ENCODE results near the gene ALDH1A3. TPM values are rescaled to one million over a fixed set of nuclear protein-coding genes. Genes with fewer than 3 reads are reported as not detected.
"Not testable (repeated sequence)": the region's sequence is repeated elsewhere in the genome, so short reads cannot be mapped to it uniquely, and the experiment has no call there.

The ALDH1A3 gene
- 10 to 100 TPM in 1 of 2 donors, 1 to 10 TPM in 1; 3.4 to 13.7 TPM for total RNA-seq
- long read RNA-seq, transcript ALDH1A3-201 (13 exons, 3,924 nt), result major isoform, 14 of 17 reads
- long read RNA-seq, partial matches to known transcripts, result 3 of 17 reads
- long read RNA-seq, other reads (novel, unspliced or antisense), result 0 of 17 reads

GRCh38 chr15:100879464-100880138 lies at the start of gene ALDH1A3:
Gene ALDH1A3, plus strand, starts transcription at chr15:100879831. Its CDS starts 77 bp downstream, at chr15:100879908.
- ATAC-seq, result peak; percentile 75 to 87
- intact Hi-C loops (cut with DNase I), result loop anchor here in 1 of 2 donors (10.0 kb wide), 1 partner anchor 55 kb away; no protein-coding TSS in a partner anchor
- DNase-seq, result peak; percentile 69

- no peak for DNase-seq
- intact Hi-C loops (cut with DNase I), result no loop called here
- ATAC-seq, result no peak
Observed at GRCh38 chr15:100831467-100831866, 48.2 kb upstream of the ALDH1A3 start.

GRCh38 chr15:100832149-100832942 lies 47.3 kb upstream of the ALDH1A3 start:
- intact Hi-C loops (cut with DNase I), result no loop called here
- ATAC-seq (no peak), DNase-seq (no peak)

- intact Hi-C loops (cut with DNase I), result no loop called here
- DNase-seq, result no peak
- ATAC-seq, result no peak
Observed at GRCh38 chr15:100833417-100834389, 45.9 kb upstream of the ALDH1A3 start.

GRCh38 chr15:100834731-100835130 lies 44.9 kb upstream of the ALDH1A3 start:
- DNase-seq, result no peak
- intact Hi-C loops (cut with DNase I), result no loop called here
- ATAC-seq, result no peak

- ATAC-seq (no peak), DNase-seq (no peak)
- intact Hi-C loops (cut with DNase I), result no loop called here
Observed at GRCh38 chr15:100835636-100836035, 44.0 kb upstream of the ALDH1A3 start.

- ATAC-seq (no peak), DNase-seq (no peak)
- intact Hi-C loops (cut with DNase I), result no loop called here
Observed at GRCh38 chr15:100836501-100836900, 43.1 kb upstream of the ALDH1A3 start.

- no peak for ATAC-seq
- intact Hi-C loops (cut with DNase I), result no loop called here
- no peak for DNase-seq
Observed at GRCh38 chr15:100841426-100841825, 38.2 kb upstream of the ALDH1A3 start.

- DNase-seq (no peak), ATAC-seq (no peak)
- intact Hi-C loops (cut with DNase I), result no loop called here
Observed at GRCh38 chr15:100842756-100843730, 36.6 kb upstream of the ALDH1A3 start.

GRCh38 chr15:100844167-100844566 lies 35.5 kb upstream of the ALDH1A3 start:
- DNase-seq (no peak), ATAC-seq (no peak)
- intact Hi-C loops (cut with DNase I), result no loop called here

GRCh38 chr15:100844778-100845177 lies 34.9 kb upstream of the ALDH1A3 start:
- intact Hi-C loops (cut with DNase I), result no loop called here
- no peak for ATAC-seq
- no peak for DNase-seq

GRCh38 chr15:100847194-100847593 lies 32.4 kb upstream of the ALDH1A3 start:
- intact Hi-C loops (cut with DNase I), result no loop called here
- ATAC-seq, result no peak
- DNase-seq, result no peak

- DNase-seq, result peak; percentile 60
- intact Hi-C loops (cut with DNase I), result no loop called here
- peak; percentile 86 to 92 for ATAC-seq
Observed at GRCh38 chr15:100849021-100849854, 30.4 kb upstream of the ALDH1A3 start.

- no peak for DNase-seq
- intact Hi-C loops (cut with DNase I), result no loop called here
- peak in 1 of 2 donors; percentile 27 for ATAC-seq
Observed at GRCh38 chr15:100849855-100850218, 29.8 kb upstream of the ALDH1A3 start.

- intact Hi-C loops (cut with DNase I); DNase-seq; ATAC-seq: not testable (repeated sequence)
Observed at GRCh38 chr15:100851428-100852015, 28.1 kb upstream of the ALDH1A3 start.

GRCh38 chr15:100852630-100853029 lies 27.0 kb upstream of the ALDH1A3 start:
- DNase-seq (no peak), ATAC-seq (no peak)
- intact Hi-C loops (cut with DNase I), result no loop called here

Data from left cardiac atrium (tissue), 4 donors.